Measurements from ENCODE around the gene SPINK4. TPM values are rescaled to one million over a fixed set of nuclear protein-coding genes. Genes with fewer than 3 reads are reported as not detected.

SPINK4 gene
- polyA plus RNA-seq, 1 donor (not counting 4 experiments of a cell fraction or from before 2014, with no cell fraction given): not detected

DNA sequence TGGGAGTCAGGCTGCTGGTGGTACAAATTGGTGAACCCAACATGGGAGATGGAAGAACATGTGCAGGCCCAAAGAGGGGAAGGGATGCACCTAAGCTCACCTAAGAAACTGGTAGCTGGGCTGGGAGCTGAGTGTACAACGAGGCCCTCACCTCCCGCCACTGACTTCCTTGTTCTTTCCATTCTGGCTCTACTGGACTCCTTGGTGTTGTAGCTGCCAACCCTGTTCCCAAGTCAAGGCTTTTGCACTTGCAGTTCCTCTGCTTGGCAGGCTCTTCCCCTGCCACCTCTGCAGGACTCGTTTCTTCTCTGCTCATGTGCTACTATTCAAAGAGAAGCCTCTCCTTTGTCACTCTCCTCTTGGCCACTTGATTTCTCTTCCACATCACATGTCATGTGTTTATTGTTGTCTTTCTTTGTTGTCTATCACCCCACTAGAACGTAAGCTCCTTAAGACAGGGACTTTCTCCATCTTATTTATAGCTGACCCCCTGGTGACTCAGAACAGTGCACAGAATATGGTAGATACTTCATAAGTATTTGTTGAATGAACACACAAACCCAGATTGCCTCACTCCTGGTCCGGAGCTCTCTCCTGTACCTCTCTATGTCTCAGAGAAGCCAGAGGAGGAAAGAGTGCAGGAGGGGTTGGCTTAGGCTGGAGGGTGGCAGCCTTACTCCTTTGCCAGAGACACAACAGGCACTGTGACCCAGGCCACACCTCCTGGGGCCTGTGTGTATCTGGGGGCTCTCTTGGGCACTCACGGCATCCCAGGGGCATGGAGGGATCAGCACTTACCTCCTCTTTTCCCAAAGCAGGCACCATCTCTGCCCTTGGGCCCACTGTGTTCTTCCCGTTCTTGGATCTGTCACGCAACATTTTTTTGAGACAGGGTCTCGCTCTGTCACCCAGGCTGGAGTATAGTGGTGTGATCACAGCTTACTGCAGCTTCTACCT is 5.2 kb upstream of the SPINK4 start:
- H3K4me3 ChIP-seq (ENCODE audit: control insufficient read depth in 2 of 3, extremely low read depth in 1 of 3, insufficient read depth in 2 of 3, low read depth in 1 of 3, low read length in 3 of 3): no peak overlapping the region
- no peaks in the 10 kb centered on the region for H3K9me1 ChIP-seq (ENCODE audit: control insufficient read depth, extremely low read depth, insufficient read depth, low read length)
- TF ChIP-seq CTCF (optimal IDR thresholded peaks at IDR 0.05 in 1 of 3, IDR thresholded peaks at IDR 0.05 in 1 of 3, conservative IDR thresholded peaks at IDR 0.05 in 1 of 3; ENCODE audit: extremely low read depth in 1 of 3, insufficient read depth in 2 of 3, low read length in 3 of 3) (no peak), EZH2 (IDR thresholded peaks at IDR 0.05; ENCODE audit: low read length) (no peak)
- peak overlapping the region; percentile 66 for H3K9ac ChIP-seq (ENCODE audit: control insufficient read depth, extremely low read depth, insufficient read depth, low read length)
- H3K9me3 ChIP-seq (ENCODE audit: control insufficient read depth, low read depth, low read length): no peaks in the 10 kb centered on the region
- FAIRE-seq (no peak), DNase-seq (ENCODE audit: low read depth, low spot score) (no peak)
- H3K4me1 ChIP-seq (ENCODE audit: control insufficient read depth, extremely low read depth, insufficient read depth, low read length): peaks cover 58% of the 10 kb centered on the region
- dilution Hi-C loops (cut with MboI; ENCODE audit: extremely low pct_ligation_motif_present, low sequenced_read_pairs): no loop called here
- no peak overlapping the region for H2AFZ ChIP-seq (ENCODE audit: control insufficient read depth, low read length)
- peak overlapping the region; percentile 95 for H3K27ac ChIP-seq (ENCODE audit: control insufficient read depth, insufficient read depth, low read length)
- no peaks in the 10 kb centered on the region for H3K79me2 ChIP-seq (ENCODE audit: control insufficient read depth, insufficient read depth, low read length)
- no peaks in the 10 kb centered on the region for H3K27me3 ChIP-seq (ENCODE audit: control insufficient read depth, extremely low read depth, insufficient read depth, low read length)
- peak overlapping the region; percentile 69 for H3K4me2 ChIP-seq (ENCODE audit: control insufficient read depth, extremely low read depth, insufficient read depth, low read depth, low read length)
- H4K20me1 ChIP-seq (ENCODE audit: control insufficient read depth, extremely low read depth, insufficient read depth, low read length): no peaks in the 10 kb centered on the region
- H3K36me3 ChIP-seq (ENCODE audit: control insufficient read depth in 2 of 2, extremely low read depth in 1 of 2, insufficient read depth in 2 of 2, low read length in 2 of 2): no peaks in the 10 kb centered on the region

DNA sequence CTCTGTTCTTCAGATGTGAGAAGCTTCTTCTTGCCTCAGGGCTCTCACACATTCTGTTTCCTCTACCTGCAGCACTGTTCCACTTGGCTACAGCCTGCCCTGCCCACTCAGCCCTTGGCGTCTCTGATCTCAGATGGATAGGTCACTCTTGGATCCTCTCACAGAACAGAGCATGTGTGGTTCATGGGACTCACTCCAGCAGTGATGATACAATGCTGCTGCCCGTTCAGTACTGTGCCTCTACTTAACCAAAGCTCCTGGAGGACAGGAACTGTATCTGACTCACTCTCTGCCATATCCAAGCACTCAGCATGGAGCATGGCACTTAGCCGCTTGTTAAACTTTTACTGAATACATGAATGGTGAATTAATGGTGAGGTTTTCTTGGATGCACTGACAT is 3.4 kb upstream of the SPINK4 start:
- TF ChIP-seq EZH2 (IDR thresholded peaks at IDR 0.05; ENCODE audit: low read length) (no peak), CTCF (optimal IDR thresholded peaks at IDR 0.05 in 1 of 3, IDR thresholded peaks at IDR 0.05 in 1 of 3, conservative IDR thresholded peaks at IDR 0.05 in 1 of 3; ENCODE audit: extremely low read depth in 1 of 3, insufficient read depth in 2 of 3, low read length in 3 of 3) (no peak)
- Histone ChIP-seq H2AFZ (ENCODE audit: control insufficient read depth, low read length) (no peak overlapping the region), H3K4me2 (ENCODE audit: control insufficient read depth, extremely low read depth, insufficient read depth, low read depth, low read length) (no peak overlapping the region), H3K79me2 (ENCODE audit: control insufficient read depth, insufficient read depth, low read length) (no peaks in the 10 kb centered on the region), H3K27ac (ENCODE audit: control insufficient read depth, insufficient read depth, low read length) (no peak overlapping the region), H4K20me1 (ENCODE audit: control insufficient read depth, extremely low read depth, insufficient read depth, low read length) (no peaks in the 10 kb centered on the region), H3K9me1 (ENCODE audit: control insufficient read depth, extremely low read depth, insufficient read depth, low read length) (no peaks in the 10 kb centered on the region), H3K27me3 (ENCODE audit: control insufficient read depth, extremely low read depth, insufficient read depth, low read length) (no peaks in the 10 kb centered on the region), H3K36me3 (ENCODE audit: control insufficient read depth in 2 of 2, extremely low read depth in 1 of 2, insufficient read depth in 2 of 2, low read length in 2 of 2) (no peaks in the 10 kb centered on the region), H3K4me1 (ENCODE audit: control insufficient read depth, extremely low read depth, insufficient read depth, low read length) (peaks cover 40% of the 10 kb centered on the region), H3K4me3 (ENCODE audit: control insufficient read depth in 2 of 3, extremely low read depth in 1 of 3, insufficient read depth in 2 of 3, low read depth in 1 of 3, low read length in 3 of 3) (no peak overlapping the region), H3K9me3 (ENCODE audit: control insufficient read depth, low read depth, low read length) (no peaks in the 10 kb centered on the region), H3K9ac (ENCODE audit: control insufficient read depth, extremely low read depth, insufficient read depth, low read length) (no peak overlapping the region)
- FAIRE-seq (peak; percentile 17), DNase-seq (ENCODE audit: low read depth, low spot score) (no peak)
- dilution Hi-C loops (cut with MboI; ENCODE audit: extremely low pct_ligation_motif_present, low sequenced_read_pairs): no loop called here
